ENCODE data around the gene TEAD3. TPM values are rescaled to one million over a fixed set of nuclear protein-coding genes. Genes with fewer than 3 reads are reported as not detected.

Gene TEAD3
- total RNA-seq, 6 experiments from 2014 or later, result 5.2 to 8.5 (median 6.9) TPM

DNA sequence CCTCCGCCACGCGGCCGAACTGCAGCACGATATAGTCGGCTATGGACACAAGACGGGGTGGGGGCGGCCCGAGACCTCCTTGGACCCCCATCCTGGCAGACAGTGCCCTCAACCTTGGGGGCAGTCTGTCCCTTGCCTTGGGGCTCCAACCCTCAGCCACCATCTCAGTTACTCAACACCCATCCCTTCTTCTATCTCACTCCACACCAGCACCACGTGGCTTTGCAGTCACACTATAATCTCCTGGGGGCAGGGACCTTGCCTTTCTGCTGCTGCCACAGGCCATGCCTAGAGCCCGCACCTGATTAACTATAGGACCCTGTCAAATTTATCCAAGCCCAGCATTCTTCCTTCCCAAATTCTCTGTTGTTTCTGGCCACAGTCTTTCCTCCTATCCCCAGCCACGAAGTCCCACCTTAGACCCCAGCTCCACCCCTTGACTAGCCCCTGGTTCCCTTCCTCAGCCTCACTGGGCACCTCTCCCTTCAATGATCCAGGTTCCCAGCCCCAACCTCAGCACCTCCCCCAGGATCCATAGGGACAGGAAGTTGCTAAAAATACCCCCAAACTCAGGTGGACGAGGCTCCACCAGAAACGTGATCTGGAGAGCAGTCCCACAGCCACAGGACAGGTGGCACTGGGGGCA lies 1.7 kb upstream of the TEAD3 start:
- TF ChIP-seq POLR2A (IDR thresholded peaks at IDR 0.05), result no peak
- TF ChIP-seq, protein P1, sequence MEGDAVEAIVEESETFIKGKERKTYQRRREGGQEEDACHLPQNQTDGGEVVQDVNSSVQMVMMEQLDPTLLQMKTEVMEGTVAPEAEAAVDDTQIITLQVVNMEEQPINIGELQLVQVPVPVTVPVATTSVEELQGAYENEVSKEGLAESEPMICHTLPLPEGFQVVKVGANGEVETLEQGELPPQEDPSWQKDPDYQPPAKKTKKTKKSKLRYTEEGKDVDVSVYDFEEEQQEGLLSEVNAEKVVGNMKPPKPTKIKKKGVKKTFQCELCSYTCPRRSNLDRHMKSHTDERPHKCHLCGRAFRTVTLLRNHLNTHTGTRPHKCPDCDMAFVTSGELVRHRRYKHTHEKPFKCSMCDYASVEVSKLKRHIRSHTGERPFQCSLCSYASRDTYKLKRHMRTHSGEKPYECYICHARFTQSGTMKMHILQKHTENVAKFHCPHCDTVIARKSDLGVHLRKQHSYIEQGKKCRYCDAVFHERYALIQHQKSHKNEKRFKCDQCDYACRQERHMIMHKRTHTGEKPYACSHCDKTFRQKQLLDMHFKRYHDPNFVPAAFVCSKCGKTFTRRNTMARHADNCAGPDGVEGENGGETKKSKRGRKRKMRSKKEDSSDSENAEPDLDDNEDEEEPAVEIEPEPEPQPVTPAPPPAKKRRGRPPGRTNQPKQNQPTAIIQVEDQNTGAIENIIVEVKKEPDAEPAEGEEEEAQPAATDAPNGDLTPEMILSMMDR (IDR thresholded peaks at IDR 0.05), result no peak
- Histone ChIP-seq H3K36me3 (no peaks in the 10 kb centered on the region), H3K4me3 (no peak overlapping the region), H3K9me3 (no peaks in the 10 kb centered on the region), H3K27me3 (no peaks in the 10 kb centered on the region), H3K27ac (no peak overlapping the region), H3K4me1 (peaks cover 0 to 17% (median 6%) of the 10 kb centered on the region in 4 donors)
- no peak for ATAC-seq
- DNase-seq, result no peak
- intact Hi-C loops (cut with DNase I), result no loop called here
- 60% methylated on average over 5 of the region's 14 CpGs for WGBS (ENCODE audit: insufficient coverage, low coverage, low lambda C conversion rate, missing lambda C conversion rate)

DNA sequence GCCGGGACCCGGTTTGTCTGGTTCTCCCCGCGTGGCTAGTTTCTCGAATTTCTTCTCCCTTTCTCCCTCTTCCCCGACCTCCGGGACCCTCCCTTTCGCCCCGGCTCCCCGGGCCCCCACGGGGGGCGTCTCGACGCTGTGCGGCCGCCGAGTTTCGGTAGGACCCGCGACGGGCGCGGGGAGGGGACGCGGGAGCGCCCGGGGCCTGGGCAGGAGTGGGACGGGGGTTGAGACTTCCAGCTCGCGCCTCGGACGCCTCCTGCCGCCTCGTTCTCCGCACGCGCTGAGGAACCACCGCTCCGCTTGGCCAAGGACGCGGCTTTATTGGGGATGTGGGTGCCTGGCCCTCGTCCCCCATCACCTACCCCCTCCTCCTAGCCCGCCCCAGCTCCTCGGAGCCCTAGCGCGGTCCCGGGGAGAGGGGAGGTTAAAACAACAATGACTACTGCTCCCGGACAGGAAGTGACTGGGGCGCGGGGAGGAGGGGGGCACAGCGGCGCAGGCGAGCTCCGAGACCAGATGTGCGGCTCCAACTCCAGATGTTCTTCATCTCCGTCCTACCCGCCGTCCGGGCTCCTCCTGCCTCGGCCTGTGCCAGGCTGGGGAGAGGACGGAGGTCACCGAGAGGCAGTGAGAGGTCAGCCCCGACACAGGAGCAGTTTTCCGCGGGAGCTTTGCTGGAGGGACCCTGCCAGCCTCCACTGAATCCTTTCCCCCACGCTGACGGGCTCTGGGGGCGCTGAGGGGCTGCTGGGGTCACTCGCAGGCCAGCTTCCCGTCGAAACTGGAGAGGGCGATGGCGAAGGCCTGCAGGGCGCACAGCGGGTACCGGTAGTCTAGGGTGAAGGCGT lies 917 bp upstream of the TEAD3 start:
- H3K27me3 ChIP-seq, result no peaks in the 10 kb centered on the region
- TF ChIP-seq, protein P1 (IDR thresholded peaks at IDR 0.05), result no peak
- no peak for TF ChIP-seq POLR2A (IDR thresholded peaks at IDR 0.05)
- ATAC-seq, result peak; percentile 3 to 30 (median 8)
- H3K36me3 ChIP-seq, result no peaks in the 10 kb centered on the region
- no peaks in the 10 kb centered on the region for H3K9me3 ChIP-seq
- intact Hi-C loops (cut with DNase I), result no loop called here
- peaks cover 0 to 17% (median 6%) of the 10 kb centered on the region in 4 donors for H3K4me1 ChIP-seq
- H3K27ac ChIP-seq, result peak overlapping the region; percentile 59 to 76 (median 71)
- 7% methylated on average over 19 of the region's 77 CpGs for WGBS (ENCODE audit: insufficient coverage, low coverage, low lambda C conversion rate, missing lambda C conversion rate)
- no peak for DNase-seq
- H3K4me3 ChIP-seq, result peak overlapping the region; percentile 47 to 91 (median 68)

DNA sequence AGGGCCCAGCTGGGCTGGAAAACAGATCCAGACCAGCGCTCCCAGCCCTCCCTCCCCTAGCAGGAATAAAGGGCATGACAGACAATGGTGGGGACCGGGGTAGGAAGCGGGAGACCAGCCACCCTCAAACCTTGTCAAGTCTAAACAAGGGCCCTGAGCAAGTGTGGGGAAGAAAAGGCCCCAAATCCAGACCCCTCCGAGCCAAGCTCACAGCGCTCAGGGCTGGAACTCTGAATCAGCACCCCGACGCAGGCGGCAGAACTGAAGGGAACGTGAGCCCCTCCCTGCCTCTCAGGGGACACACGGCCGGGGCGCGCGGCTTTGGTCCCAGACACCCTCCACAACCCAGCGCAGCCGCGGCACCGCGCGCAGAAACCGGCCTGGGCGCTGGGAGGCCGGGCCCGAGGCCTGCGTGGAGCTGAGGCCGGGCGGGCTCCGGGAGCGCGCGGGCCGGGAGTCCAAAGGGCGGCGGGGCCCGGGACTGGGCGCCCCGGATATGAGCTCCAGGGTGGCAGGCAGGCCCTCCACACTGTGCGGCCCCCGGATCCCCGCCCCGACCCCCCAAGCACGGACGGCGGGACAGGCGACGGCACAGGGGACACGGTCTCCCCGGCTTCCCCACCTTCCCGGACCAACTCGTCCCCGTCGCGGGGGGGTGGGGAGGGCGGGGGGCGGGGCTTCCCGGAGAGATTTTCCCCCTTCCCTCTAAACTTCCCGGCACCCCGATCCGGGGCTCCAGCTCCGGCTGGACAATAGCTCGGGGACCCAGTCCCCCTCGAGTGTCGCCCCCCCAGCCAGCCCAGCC lies 641 bp downstream of the TEAD3 start:
- ATAC-seq (peak; percentile 54 to 80 (median 73)), DNase-seq (peak in 2 of 3 donors; percentile 70 to 74)
- H3K4me1 ChIP-seq, result peaks cover 0 to 17% (median 6%) of the 10 kb centered on the region in 4 donors

More for the DNA sequence above, 641 bp downstream of the TEAD3 start:
- intact Hi-C loops (cut with DNase I), result no loop called here
- Histone ChIP-seq H3K9me3 (no peaks in the 10 kb centered on the region), H3K36me3 (no peaks in the 10 kb centered on the region), H3K27ac (peak overlapping the region; percentile 71 to 78 (median 72)), H3K27me3 (no peaks in the 10 kb centered on the region), H3K4me3 (peak overlapping the region; percentile 68 to 91 (median 74))
- 4% methylated on average over 14 of the region's 63 CpGs for WGBS (ENCODE audit: insufficient coverage, low coverage, low lambda C conversion rate, missing lambda C conversion rate)
- TF ChIP-seq POLR2A (IDR thresholded peaks at IDR 0.05), result peak; percentile 26
- TF ChIP-seq, protein P1 (IDR thresholded peaks at IDR 0.05), result no peak

All from right lobe of liver (tissue), 6 donors.